Erythroblast (primary cell): ENCODE results near the gene ZMAT5.

Experiments used
- GATA1 ChIP-seq: IDR thresholded peaks from 2 replicates; pipeline ENCODE4 v1.6.1; 2011; ENCODE audit warnings: low read depth, mild to moderate bottlenecking, control low read depth, low read length, moderate library complexity
- POLR2A ChIP-seq: IDR thresholded peaks from 2 replicates; pipeline ENCODE4 v1.6.1; 2011; ENCODE audit warnings: mild to moderate bottlenecking, low read length

DNA sequence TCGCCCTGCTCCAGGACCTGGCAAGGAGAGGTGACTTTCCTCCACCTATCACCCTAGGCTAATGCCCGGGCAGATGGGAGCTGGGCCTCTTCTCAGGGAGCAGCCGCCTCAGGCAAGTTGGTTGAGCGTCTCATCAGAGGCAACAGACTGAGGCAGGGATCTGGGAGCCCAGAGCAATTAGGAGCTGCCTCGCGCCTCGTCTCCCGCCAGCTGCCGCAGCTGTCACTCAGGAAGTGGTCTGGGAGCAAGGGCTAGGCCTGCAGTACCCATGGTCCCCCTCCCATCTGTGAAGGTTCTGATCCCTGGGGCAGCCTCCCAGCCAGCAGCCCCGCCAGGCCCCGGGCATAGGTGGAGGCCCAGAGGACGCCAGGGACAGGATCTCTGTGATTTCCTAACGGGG lies 51.6 kb downstream of the ZMAT5 start:
- no peak for TF ChIP-seq POLR2A
- TF ChIP-seq GATA1, result no peak
